Skeletal muscle tissue (tissue), 4 donors: ENCODE data around the gene TET3. TPM values are rescaled to one million over a fixed set of nuclear protein-coding genes. Genes with fewer than 3 reads are reported as not detected.
A peak's percentile ranks its signal among the peaks of the same experiment; 100 is the strongest.

Source experiments
- H3K27ac ChIP-seq: one replicate; pipeline ENCODE4 v1.7.0; 2013; ENCODE audit warnings: mild to moderate bottlenecking, low read depth, low read length, inconsistent platforms
- H3K27me3 ChIP-seq, 3 donors: one replicate each; pipeline ENCODE4 v1.7.0; 2013; ENCODE audit warnings: low read length in 3 of 3; ENCODE audit not compliant: control insufficient read depth in 3 of 3, insufficient read depth in 3 of 3
- H3K36me3 ChIP-seq, 3 donors: one replicate each; pipeline ENCODE4 v1.7.0; 2013; ENCODE audit warnings: low read length in 3 of 3; ENCODE audit not compliant: control insufficient read depth in 3 of 3, insufficient read depth in 3 of 3
- H3K4me1 ChIP-seq, 3 donors: one replicate each; pipeline ENCODE4 v1.7.0; 2013; ENCODE audit warnings: low read length in 3 of 3, mild to moderate bottlenecking in 3 of 3; ENCODE audit not compliant: control insufficient read depth in 3 of 3, insufficient read depth in 3 of 3
- H3K4me3 ChIP-seq, 3 donors: one replicate each; pipeline ENCODE4 v1.7.0; 2013; ENCODE audit warnings: low read length in 3 of 3
- H3K9ac ChIP-seq, 3 donors: one replicate each; pipeline ENCODE4 v1.7.0; 2013; ENCODE audit warnings: low read length in 3 of 3, mild to moderate bottlenecking in 3 of 3, moderate library complexity in 2 of 3, low read depth in 1 of 3
- H3K9me3 ChIP-seq, 3 donors: one replicate each; pipeline ENCODE4 v1.7.0; 2013; ENCODE audit warnings: low read length in 3 of 3; ENCODE audit not compliant: control insufficient read depth in 3 of 3
- total RNA-seq: library from RNA; depleted of rRNA; stranded (reverse); fragments of >200 nt; gene quantifications from one replicate; pipeline ENCODE4 v1.2.3, GENCODE V29; 2014
- donor health status: Osteomylitis.

Gene TET3
- total RNA-seq, 1 donor from 2014 or later, result 6.8 TPM

DNA sequence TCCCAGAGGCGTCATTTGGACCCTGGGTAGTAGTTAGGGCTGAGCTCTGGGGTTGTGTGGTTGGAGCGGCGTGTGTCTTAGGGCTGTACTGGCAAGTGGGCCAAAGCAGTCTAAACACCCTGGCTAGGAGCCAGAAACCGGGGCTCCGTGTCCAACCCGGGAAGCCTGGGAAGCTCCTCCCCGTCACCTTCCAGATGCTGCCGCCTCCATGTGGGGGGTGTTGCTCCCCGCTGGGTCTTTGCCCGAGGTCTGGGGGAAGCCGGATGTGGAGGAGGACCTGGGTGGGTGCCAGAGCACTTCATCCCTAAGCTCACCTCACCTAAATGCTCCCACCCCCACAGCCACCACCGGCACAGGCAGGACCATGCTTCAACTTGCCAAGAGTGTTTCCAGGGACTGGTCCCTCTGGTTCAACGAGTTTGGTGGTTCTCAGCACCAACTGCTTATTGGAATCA is 25.4 kb downstream of the TET3 start:
- no peaks in the 10 kb centered on the region for H3K9me3 ChIP-seq
- H3K9ac ChIP-seq, result peak overlapping the region in 1 of 3 donors; percentile 20
- H3K4me1 ChIP-seq, result peaks cover 15 to 31% (median 26%) of the 10 kb centered on the region in 3 donors
- H3K27me3 ChIP-seq, result no peaks in the 10 kb centered on the region
- no peaks in the 10 kb centered on the region for H3K36me3 ChIP-seq
- no peak overlapping the region for H3K27ac ChIP-seq
- no peak overlapping the region for H3K4me3 ChIP-seq

DNA sequence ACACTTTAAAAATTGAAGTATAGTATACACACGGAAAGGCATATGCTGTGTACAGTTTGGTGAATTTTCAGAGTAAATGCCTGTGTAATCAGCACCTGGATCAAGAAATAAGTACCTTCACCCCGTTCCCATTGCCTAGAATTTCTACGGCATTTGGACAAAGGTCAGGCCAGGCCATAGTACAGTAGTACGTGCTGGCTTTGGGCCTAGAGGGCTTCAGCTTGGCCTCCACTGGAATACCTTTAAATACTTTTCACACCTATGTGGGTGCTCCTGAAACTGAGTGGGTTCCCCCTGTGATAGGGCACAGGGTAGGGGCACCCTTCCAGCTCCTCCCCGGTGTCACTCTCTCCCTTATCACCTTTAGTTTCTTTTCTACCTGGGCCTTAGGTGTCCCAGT is 26.5 kb downstream of the TET3 start:
- H3K36me3 ChIP-seq, result no peaks in the 10 kb centered on the region
- H3K9me3 ChIP-seq, result no peaks in the 10 kb centered on the region
- no peak overlapping the region for H3K4me3 ChIP-seq
- H3K27ac ChIP-seq, result no peak overlapping the region
- H3K27me3 ChIP-seq, result no peaks in the 10 kb centered on the region
- H3K9ac ChIP-seq, result no peak overlapping the region
- peaks cover 15 to 22% (median 17%) of the 10 kb centered on the region in 3 donors for H3K4me1 ChIP-seq

DNA sequence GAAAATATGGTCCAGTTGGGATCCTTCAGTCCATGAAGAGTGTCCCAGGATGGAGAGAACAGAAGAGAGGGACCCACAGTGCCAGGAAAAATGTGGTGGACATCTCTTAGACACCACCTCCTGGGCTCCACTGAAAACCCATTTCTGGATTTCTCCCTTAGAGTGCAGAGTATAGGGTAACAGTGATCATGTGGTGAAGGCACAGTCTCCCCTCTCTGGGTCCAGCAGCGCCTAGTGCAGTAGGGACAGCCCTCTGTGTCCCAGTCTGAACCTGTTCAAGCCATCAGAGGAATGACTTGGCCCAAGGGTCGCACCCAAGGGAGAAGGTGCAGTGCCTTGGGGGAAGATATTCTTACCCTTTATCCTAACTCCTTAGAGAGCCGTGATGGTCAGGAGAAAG is 30.1 kb downstream of the TET3 start:
- no peak overlapping the region for H3K9ac ChIP-seq
- H3K4me3 ChIP-seq, result no peak overlapping the region
- peaks cover 3 to 10% (median 10%) of the 10 kb centered on the region in 3 donors for H3K4me1 ChIP-seq
- H3K36me3 ChIP-seq, result no peaks in the 10 kb centered on the region
- H3K27ac ChIP-seq, result no peak overlapping the region
- H3K27me3 ChIP-seq, result no peaks in the 10 kb centered on the region
- H3K9me3 ChIP-seq, result no peaks in the 10 kb centered on the region

DNA sequence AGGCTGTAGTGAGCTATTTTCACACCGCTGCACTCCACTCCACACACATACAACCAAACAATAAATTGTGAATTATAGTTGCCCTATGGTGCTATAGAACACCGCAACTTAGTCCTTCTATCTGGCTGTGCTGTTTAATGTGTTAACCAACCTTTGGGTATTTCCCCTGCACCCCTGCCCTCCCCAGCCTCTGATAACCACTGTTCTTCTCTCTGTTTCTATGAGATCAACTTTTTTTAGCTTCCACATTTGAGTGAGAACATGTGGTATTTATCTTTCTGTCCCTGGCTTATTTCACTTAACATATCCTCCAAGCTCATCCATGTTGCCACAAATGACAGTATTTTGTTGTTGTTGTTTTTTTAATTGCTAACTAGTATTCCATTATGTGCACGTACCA is 32.5 kb downstream of the TET3 start:
- Histone ChIP-seq H3K27me3 (no peaks in the 10 kb centered on the region), H3K4me1 (peaks cover 5 to 13% (median 12%) of the 10 kb centered on the region in 3 donors), H3K36me3 (no peaks in the 10 kb centered on the region)

DNA sequence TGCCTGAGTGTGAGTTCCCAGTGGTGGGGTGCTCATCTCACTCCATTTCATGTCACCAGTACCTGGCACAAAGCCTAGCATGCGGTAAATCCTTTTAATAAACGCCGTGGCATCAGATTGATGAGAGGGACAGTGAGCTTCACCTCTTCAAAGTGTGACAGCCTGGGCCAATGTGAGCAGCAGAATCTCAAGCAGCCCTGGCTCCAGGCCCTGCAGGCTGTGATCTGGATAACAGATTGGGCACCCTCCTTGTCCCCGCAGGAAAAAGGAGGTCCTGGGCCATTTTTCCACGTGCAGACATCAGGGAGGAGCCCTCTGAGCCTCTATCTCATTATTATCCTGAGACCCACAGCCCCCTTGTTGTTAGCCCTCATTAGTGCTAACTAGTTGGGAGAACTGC is 34.8 kb downstream of the TET3 start:
- Histone ChIP-seq H3K4me1 (peaks cover 5 to 13% (median 12%) of the 10 kb centered on the region in 3 donors), H3K27me3 (no peaks in the 10 kb centered on the region), H3K9me3 (no peaks in the 10 kb centered on the region), H3K9ac (peak overlapping the region in 1 of 3 donors; percentile 42), H3K4me3 (no peak overlapping the region), H3K36me3 (no peaks in the 10 kb centered on the region), H3K27ac (no peak overlapping the region)

More for the DNA sequence above, 32.5 kb downstream of the TET3 start:
- Histone ChIP-seq H3K9me3 (no peaks in the 10 kb centered on the region), H3K9ac (no peak overlapping the region), H3K27ac (no peak overlapping the region), H3K4me3 (no peak overlapping the region)

DNA sequence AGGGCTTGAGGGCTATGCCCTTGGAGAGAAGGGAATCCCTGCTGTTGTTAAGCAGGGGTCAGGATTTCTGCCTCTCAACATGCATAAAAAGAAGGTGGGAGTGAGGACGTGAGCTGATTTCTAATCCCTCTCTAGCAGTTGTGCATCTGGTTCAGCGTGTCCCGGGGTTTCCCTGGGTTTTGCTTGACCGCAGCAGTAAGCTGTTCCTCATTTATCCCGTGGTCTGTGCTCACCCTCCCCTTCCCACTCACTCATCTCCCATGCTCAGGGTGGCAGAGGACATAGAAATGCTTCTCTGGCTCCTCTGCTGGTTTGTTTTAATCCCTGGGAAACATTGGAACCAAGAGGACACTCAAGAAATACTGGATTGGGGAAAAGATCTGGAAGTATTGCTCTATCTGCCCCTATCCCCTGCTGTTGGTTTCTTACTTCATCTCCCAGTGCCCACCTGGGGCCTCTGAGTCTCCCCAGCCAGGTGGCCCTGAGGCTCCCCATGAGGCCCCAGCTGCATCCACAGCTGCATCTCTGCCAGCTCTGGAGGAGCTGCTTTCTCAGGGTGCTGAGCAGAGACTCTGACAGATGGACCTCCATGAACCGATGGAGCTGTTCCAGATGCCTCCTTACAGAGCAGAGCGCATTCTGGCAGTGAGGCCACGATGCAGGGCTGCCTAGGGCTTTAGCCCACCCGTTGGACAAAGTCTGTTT is 36.1 kb downstream of the TET3 start:
- Histone ChIP-seq H3K36me3 (no peaks in the 10 kb centered on the region), H3K27ac (no peak overlapping the region), H3K9me3 (no peaks in the 10 kb centered on the region), H3K27me3 (no peaks in the 10 kb centered on the region), H3K4me1 (peaks cover 5 to 13% (median 12%) of the 10 kb centered on the region in 3 donors), H3K9ac (no peak overlapping the region), H3K4me3 (no peak overlapping the region)

DNA sequence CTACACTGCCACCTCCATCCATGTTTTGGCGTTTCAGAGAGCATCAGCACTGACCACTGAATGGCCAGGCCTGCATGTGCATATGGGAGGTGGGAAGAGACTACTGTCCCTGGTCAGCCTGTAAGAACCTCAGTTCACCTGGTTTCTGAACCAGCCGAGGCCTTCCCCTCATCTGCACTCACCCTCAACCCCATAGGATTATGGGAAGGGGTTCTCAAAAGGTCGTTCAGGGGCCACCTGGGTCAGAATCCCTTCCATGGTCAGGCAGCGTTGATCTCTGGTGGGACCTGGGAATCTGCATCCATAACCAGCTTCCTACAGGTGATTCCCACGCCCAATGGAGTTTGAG is 36.7 kb downstream of the TET3 start:
- H3K27me3 ChIP-seq, result no peaks in the 10 kb centered on the region
- peaks cover 5 to 13% (median 12%) of the 10 kb centered on the region in 3 donors for H3K4me1 ChIP-seq
- no peaks in the 10 kb centered on the region for H3K9me3 ChIP-seq
- no peaks in the 10 kb centered on the region for H3K36me3 ChIP-seq
- no peak overlapping the region for H3K4me3 ChIP-seq
- H3K27ac ChIP-seq, result no peak overlapping the region
- H3K9ac ChIP-seq, result no peak overlapping the region

DNA sequence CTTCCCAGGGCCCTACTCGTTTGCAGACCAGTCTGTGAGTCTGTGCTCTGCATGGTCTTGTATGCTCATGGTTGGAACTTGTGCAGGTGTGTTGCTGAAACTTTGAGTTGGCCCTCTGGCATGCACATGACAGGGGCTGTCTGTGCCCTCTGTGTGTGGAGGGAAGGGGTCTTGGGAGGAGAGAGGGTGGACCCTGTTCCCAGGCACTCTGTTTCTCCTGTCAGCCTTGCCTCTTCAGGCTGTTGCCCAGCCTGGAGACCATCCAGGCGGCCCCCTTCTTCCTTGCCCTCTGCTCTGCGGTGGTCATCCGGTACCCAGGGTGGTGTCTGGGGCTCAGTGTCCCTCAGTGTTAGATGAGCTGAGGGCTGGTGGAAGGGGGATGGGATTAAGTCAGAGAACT is 39.5 kb downstream of the TET3 start:
- Histone ChIP-seq H3K36me3 (no peaks in the 10 kb centered on the region), H3K9me3 (no peaks in the 10 kb centered on the region), H3K27ac (no peak overlapping the region), H3K4me1 (peaks cover 5 to 15% (median 12%) of the 10 kb centered on the region in 3 donors), H3K4me3 (no peak overlapping the region), H3K27me3 (no peaks in the 10 kb centered on the region), H3K9ac (no peak overlapping the region)

DNA sequence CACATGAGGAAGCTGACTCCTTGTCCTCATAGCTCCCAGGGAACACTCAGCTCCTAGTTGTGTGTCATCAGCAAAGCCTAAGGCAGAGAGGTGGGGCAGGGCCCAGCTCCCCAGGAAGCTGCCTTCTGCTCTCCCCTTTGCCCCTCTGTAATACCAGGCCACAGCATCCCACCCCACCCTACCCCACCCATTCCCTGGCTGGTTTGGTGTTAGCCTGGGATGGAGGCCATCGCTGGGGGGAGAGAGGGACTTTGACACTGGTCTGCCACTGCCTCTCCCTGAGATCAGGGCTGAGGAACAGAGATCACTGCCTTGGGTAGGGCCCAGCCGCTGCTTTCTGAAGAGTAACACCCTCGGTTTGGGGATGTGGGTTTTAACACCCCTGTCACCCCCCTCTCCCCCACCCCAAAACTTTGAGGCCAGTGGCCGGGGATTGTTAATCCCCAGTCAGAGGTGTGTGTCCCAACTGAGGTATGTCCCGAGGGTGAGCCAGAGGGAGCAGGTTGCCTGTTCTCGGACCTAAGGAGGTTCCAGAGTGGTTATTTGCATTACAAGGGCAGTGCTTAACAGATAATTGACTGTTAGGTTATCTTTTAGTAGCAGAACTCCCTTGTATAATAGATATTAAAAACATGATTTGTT is 41.4 kb downstream of the TET3 start:
- peaks cover 3 to 10% (median 5%) of the 10 kb centered on the region in 3 donors for H3K4me1 ChIP-seq

DNA sequence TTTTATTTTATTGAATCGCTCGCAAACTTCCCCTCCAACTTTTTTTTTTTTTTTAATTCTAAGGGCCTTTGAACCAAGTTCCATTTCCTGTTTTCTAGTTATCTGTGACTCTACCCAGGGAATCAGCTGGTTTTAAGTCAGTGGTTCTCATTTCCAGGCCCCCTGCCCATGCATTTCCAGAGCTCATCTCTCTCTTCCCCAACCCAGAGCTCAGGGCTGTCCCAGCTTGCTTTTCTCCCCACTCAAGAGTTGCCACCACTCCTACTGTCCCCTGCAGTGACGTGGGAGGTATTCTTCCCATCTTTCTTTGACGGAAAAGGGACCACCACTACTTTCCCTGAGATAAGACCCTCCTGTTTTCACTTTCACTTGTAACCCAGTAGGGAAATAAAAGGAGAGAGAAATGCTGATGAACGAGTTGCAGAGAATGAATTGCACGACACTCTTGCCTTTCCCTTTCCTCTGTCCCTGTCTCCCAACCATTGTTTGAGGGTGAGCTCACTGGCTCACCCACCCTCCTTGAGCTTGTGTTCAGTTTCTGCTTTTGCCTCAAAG is 42.1 kb downstream of the TET3 start:
- no peak overlapping the region for H3K4me3 ChIP-seq
- no peak overlapping the region for H3K9ac ChIP-seq
- H3K9me3 ChIP-seq, result no peaks in the 10 kb centered on the region
- no peak overlapping the region for H3K27ac ChIP-seq
- H3K36me3 ChIP-seq, result no peaks in the 10 kb centered on the region
- no peaks in the 10 kb centered on the region for H3K27me3 ChIP-seq
- peaks cover under 1 to 16% (median 2%) of the 10 kb centered on the region in 3 donors for H3K4me1 ChIP-seq

More for the DNA sequence above, 41.4 kb downstream of the TET3 start:
- H3K27ac ChIP-seq, result no peak overlapping the region
- no peaks in the 10 kb centered on the region for H3K36me3 ChIP-seq
- H3K9me3 ChIP-seq, result no peaks in the 10 kb centered on the region
- no peak overlapping the region for H3K9ac ChIP-seq
- H3K4me3 ChIP-seq, result no peak overlapping the region
- no peaks in the 10 kb centered on the region for H3K27me3 ChIP-seq
